ENCODE results near the gene TMED7. TPM values are rescaled to one million over a fixed set of nuclear protein-coding genes. Genes with fewer than 3 reads are reported as not detected.

Gene TMED7
- total and polyA plus RNA-seq, 2 of the 8 experiments (the other 6 are each of a cell fraction or from before 2014, with no cell fraction given): 43.8 to 75.2 TPM

- no peak overlapping the region for H3K23ac ChIP-seq (ENCODE audit: insufficient read length)
- H2BK12ac ChIP-seq (ENCODE audit: low read depth, low read length): no peak overlapping the region
- no peaks in the 10 kb centered on the region; the same call in 1 of the 2 replicates for H3K23me2 ChIP-seq (ENCODE audit: low read depth, low read length)
- peaks cover 0 to 13% (median 5%) of the 10 kb centered on the region in 4 experiments; a peak in 3 of 7 replicates for H3K4me1 ChIP-seq (replicated peaks in 1 of 4; ENCODE audit: control insufficient read depth in 3 of 4, insufficient read depth in 4 of 4, low read length in 3 of 4)
- H2AK5ac ChIP-seq (ENCODE audit: low read depth, low read length): no peak overlapping the region
- no peaks in the 10 kb centered on the region for H3K79me1 ChIP-seq (ENCODE audit: low read depth, low read length)
- no peak overlapping the region for H4K91ac ChIP-seq (replicated peaks; ENCODE audit: insufficient read length, low read length)
- ChIA-PET POLR2A (ENCODE audit: partially characterized antibody) (no interaction called here), CTCF (ENCODE audit: partially characterized antibody) (interaction anchor here (0.5 to 1.5 kb wide), 3 partner anchors 9 to 428 kb away, joined by 3 to 5 read pairs (median 3); no protein-coding TSS in a partner anchor)
- H3K4ac ChIP-seq (replicated peaks; ENCODE audit: insufficient read length, low read depth, low read length): no peak overlapping the region
- WGBS, 2 experiments (ENCODE audit: extremely low coverage in 1 of 2, insufficient coverage in 1 of 2, insufficient read length in 1 of 2, insufficient replicate concordance in 2 of 2, low coverage in 1 of 2, low lambda C conversion rate in 2 of 2, missing lambda C conversion rate in 1 of 2): 89% methylated on average over 1 of the region's 1 CpG; no CpG with 5 or more reads in 1 of the 2 experiments
- H3K9me3 ChIP-seq (ENCODE audit: insufficient read depth in 2 of 2, low read depth in 1 of 2, low read length in 1 of 2): no peaks in the 10 kb centered on the region
- H3K4me2 ChIP-seq (ENCODE audit: insufficient read depth in 1 of 2, low read depth in 2 of 2, low read length in 2 of 2): no peak overlapping the region
- no peak overlapping the region for H2BK5ac ChIP-seq (ENCODE audit: low read depth, low read length)
- no peaks in the 10 kb centered on the region for H3K27me3 ChIP-seq (replicated peaks in 1 of 4; ENCODE audit: control insufficient read depth in 3 of 4, extremely low read depth in 1 of 4, insufficient read depth in 3 of 4, low read length in 3 of 4)
- no peaks in the 10 kb centered on the region for H3K79me2 ChIP-seq (ENCODE audit: control insufficient read depth in 1 of 2, insufficient read depth in 2 of 2, low read length in 2 of 2)
- H3K36me3 ChIP-seq (ENCODE audit: control insufficient read depth in 2 of 4, insufficient read depth in 4 of 4, low read length in 3 of 4): no peaks in the 10 kb centered on the region
- no peak overlapping the region for H4K5ac ChIP-seq (ENCODE audit: insufficient read length, low read depth, low read length)
- no peak overlapping the region for H3K9ac ChIP-seq (replicated peaks in 1 of 4; ENCODE audit: extremely low read depth in 1 of 4, low read depth in 3 of 4, low read length in 3 of 4)
- H3K56ac ChIP-seq (replicated peaks; ENCODE audit: insufficient read length, low read depth, low read length): no peak overlapping the region
- H2BK20ac ChIP-seq (ENCODE audit: low read length): no peak overlapping the region
- H3K18ac ChIP-seq (ENCODE audit: extremely low read depth, low read length): no peak overlapping the region
- FAIRE-seq (no peak), DNase-seq (ENCODE audit: low read depth in 1 of 2, low spot score in 2 of 2) (no peak)
- no peak overlapping the region for H2BK120ac ChIP-seq (replicated peaks; ENCODE audit: low read depth, low read length)
- H2BK15ac ChIP-seq (ENCODE audit: low read length): no peak overlapping the region
- H3K4me3 ChIP-seq (ENCODE audit: extremely low read depth in 1 of 4, insufficient read depth in 2 of 4, low read depth in 3 of 4, low read length in 4 of 4): no peak overlapping the region
- no peak overlapping the region for H3K14ac ChIP-seq (ENCODE audit: insufficient read length)
- TF ChIP-seq JUND (IDR thresholded peaks at IDR 0.05; ENCODE audit: low read length) (no peak), GTF2F1 (IDR thresholded peaks at IDR 0.05; ENCODE audit: borderline replicate concordance, low read depth, low read length) (no peak), SRF (IDR thresholded peaks at IDR 0.05; ENCODE audit: low read depth, low read length) (no peak), TAF7 (optimal IDR thresholded peaks at IDR 0.05; ENCODE audit: borderline replicate concordance, low read depth, low read length) (no peak), SIN3A (conservative IDR thresholded peaks at IDR 0.05 in 1 of 2, IDR thresholded peaks at IDR 0.05 in 1 of 2; ENCODE audit: low read depth in 1 of 2, low read length in 2 of 2) (no peak), EP300 (IDR thresholded peaks at IDR 0.05; ENCODE audit: borderline replicate concordance in 1 of 2, low read depth in 2 of 2, low read length in 2 of 2) (no peak), CBX8 (IDR thresholded peaks at IDR 0.05; ENCODE audit: borderline replicate concordance, low read depth, low read length) (no peak), E2F6 (IDR thresholded peaks at IDR 0.05) (no peak), SIRT6 (IDR thresholded peaks at IDR 0.05; ENCODE audit: low read length) (no peak), CREB1 (IDR thresholded peaks at IDR 0.05) (no peak), BRCA1 (IDR thresholded peaks at IDR 0.05; ENCODE audit: low read depth, low read length) (no peak), CHD2 (IDR thresholded peaks at IDR 0.05; ENCODE audit: low read length) (no peak)
- H4K20me1 ChIP-seq (replicated peaks in 1 of 2; ENCODE audit: control insufficient read depth in 1 of 2, insufficient read depth in 2 of 2, low read length in 2 of 2): no peaks in the 10 kb centered on the region
- no peak overlapping the region for H4K8ac ChIP-seq (ENCODE audit: extremely low read depth, insufficient read depth, low read length)
- H3K27ac ChIP-seq (ENCODE audit: low read depth, low read length): no peak overlapping the region
- no peak overlapping the region for H2AFZ ChIP-seq (ENCODE audit: low read length)
These were observed 13.5 kb upstream of the TMED7 start for GRCh38 chr5:115639377-115639776.
